ENCODE data around the gene RMI1.
"Not testable (repeated sequence)": the region's sequence is repeated elsewhere in the genome, so short reads cannot be mapped to it uniquely, and the experiment has no call there.

The RMI1 gene

GRCh38 chr9:84003246-84003645 is 22.6 kb downstream of the RMI1 start:
- 92% methylated on average over 2 of the region's 3 CpGs; no CpG with 5 or more reads in 1 of the 2 experiments for WGBS, 2 experiments (ENCODE audit: insufficient coverage in 2 of 2)
- H3K4me3 ChIP-seq (ENCODE audit: extremely low read depth, insufficient read depth, low read length, poor library complexity, severe bottlenecking), result no peak overlapping the region
- no peaks in the 10 kb centered on the region for H3K9me3 ChIP-seq (ENCODE audit: control insufficient read depth, low read length)
- H3K27ac ChIP-seq (ENCODE audit: low read depth, low read length, severe bottlenecking), result no peak overlapping the region
- H3K36me3 ChIP-seq (ENCODE audit: control insufficient read depth, insufficient read depth, low read length), result peaks cover 32% of the 10 kb centered on the region
- no peaks in the 10 kb centered on the region for H3K4me1 ChIP-seq (ENCODE audit: control insufficient read depth, insufficient read depth, low read length, poor library complexity, severe bottlenecking)

- Histone ChIP-seq H3K4me3 (ENCODE audit: extremely low read depth, insufficient read depth, low read length, poor library complexity, severe bottlenecking) (no peak overlapping the region), H3K27ac (ENCODE audit: low read depth, low read length, severe bottlenecking) (no peak overlapping the region), H3K36me3 (ENCODE audit: control insufficient read depth, insufficient read depth, low read length) (peaks cover 10% of the 10 kb centered on the region), H3K4me1 (ENCODE audit: control insufficient read depth, insufficient read depth, low read length, poor library complexity, severe bottlenecking) (no peaks in the 10 kb centered on the region), H3K9me3 (ENCODE audit: control insufficient read depth, low read length) (no peaks in the 10 kb centered on the region)
- WGBS, 2 experiments (ENCODE audit: insufficient coverage in 2 of 2), result 100% methylated on average over 1 of the region's 2 CpGs
These were observed 27.1 kb downstream of the RMI1 start for GRCh38 chr9:84007662-84008061.

- 87% methylated on average over 3 of the region's 4 CpGs; no CpG with 5 or more reads in 1 of the 2 experiments for WGBS, 2 experiments (ENCODE audit: insufficient coverage in 2 of 2)
- Histone ChIP-seq H3K36me3 (ENCODE audit: control insufficient read depth, insufficient read depth, low read length) (no peaks in the 10 kb centered on the region), H3K27ac (ENCODE audit: low read depth, low read length, severe bottlenecking) (no peak overlapping the region), H3K4me3 (ENCODE audit: extremely low read depth, insufficient read depth, low read length, poor library complexity, severe bottlenecking) (no peak overlapping the region), H3K4me1 (ENCODE audit: control insufficient read depth, insufficient read depth, low read length, poor library complexity, severe bottlenecking) (no peaks in the 10 kb centered on the region), H3K9me3 (ENCODE audit: control insufficient read depth, low read length) (no peaks in the 10 kb centered on the region)
These were observed 43.5 kb downstream of the RMI1 start for GRCh38 chr9:84024041-84024575.

GRCh38 chr9:84027201-84027600 is 46.6 kb downstream of the RMI1 start:
- H3K27ac ChIP-seq (ENCODE audit: low read depth, low read length, severe bottlenecking), result no peak overlapping the region
- 95% methylated on average over 4 of the region's 4 CpGs; no CpG with 5 or more reads in 1 of the 2 experiments for WGBS, 2 experiments (ENCODE audit: insufficient coverage in 2 of 2)
- no peak overlapping the region for H3K4me3 ChIP-seq (ENCODE audit: extremely low read depth, insufficient read depth, low read length, poor library complexity, severe bottlenecking)
- no peaks in the 10 kb centered on the region for H3K36me3 ChIP-seq (ENCODE audit: control insufficient read depth, insufficient read depth, low read length)
- no peaks in the 10 kb centered on the region for H3K4me1 ChIP-seq (ENCODE audit: control insufficient read depth, insufficient read depth, low read length, poor library complexity, severe bottlenecking)
- no peaks in the 10 kb centered on the region for H3K9me3 ChIP-seq (ENCODE audit: control insufficient read depth, low read length)

GRCh38 chr9:84031534-84031933 is 50.9 kb downstream of the RMI1 start:
- H3K4me1 ChIP-seq (ENCODE audit: control insufficient read depth, insufficient read depth, low read length, poor library complexity, severe bottlenecking), result no peaks in the 10 kb centered on the region
- no peaks in the 10 kb centered on the region for H3K36me3 ChIP-seq (ENCODE audit: control insufficient read depth, insufficient read depth, low read length)
- no CpG with 5 or more reads among the region's 2 CpGs for WGBS, 2 experiments (ENCODE audit: insufficient coverage in 2 of 2)
- no peak overlapping the region for H3K27ac ChIP-seq (ENCODE audit: low read depth, low read length, severe bottlenecking)
- H3K4me3 ChIP-seq (ENCODE audit: extremely low read depth, insufficient read depth, low read length, poor library complexity, severe bottlenecking), result no peak overlapping the region
- no peaks in the 10 kb centered on the region for H3K9me3 ChIP-seq (ENCODE audit: control insufficient read depth, low read length)

DNA sequence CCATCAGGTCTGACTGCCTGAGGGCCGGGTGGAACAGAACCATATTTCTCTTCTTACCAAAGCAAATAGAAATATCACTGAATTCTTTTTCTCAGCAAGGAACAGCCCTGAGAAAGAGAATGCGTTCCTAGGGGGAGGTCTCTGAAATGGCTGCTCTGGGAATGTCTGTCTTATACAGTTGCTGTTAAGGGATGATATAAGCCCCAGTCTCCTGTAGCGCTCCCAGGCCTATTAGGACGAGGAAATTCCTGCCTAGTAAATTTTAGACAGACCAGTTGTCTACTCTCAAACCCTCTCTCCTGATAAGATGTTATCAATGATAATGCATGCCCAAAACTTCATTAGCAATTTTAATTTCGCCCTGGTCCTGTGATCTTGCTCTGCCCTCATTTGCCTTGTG is 61.3 kb downstream of the RMI1 start:
- H3K4me1 ChIP-seq (ENCODE audit: control insufficient read depth, insufficient read depth, low read length, poor library complexity, severe bottlenecking); H3K36me3 ChIP-seq (ENCODE audit: control insufficient read depth, insufficient read depth, low read length); H3K9me3 ChIP-seq (ENCODE audit: control insufficient read depth, low read length); H3K4me3 ChIP-seq (ENCODE audit: extremely low read depth, insufficient read depth, low read length, poor library complexity, severe bottlenecking); H3K27ac ChIP-seq (ENCODE audit: low read depth, low read length, severe bottlenecking): not testable (repeated sequence)
- WGBS, 2 experiments (ENCODE audit: insufficient coverage in 2 of 2), result 40 to 61% methylated on average over 1 to 2 of the region's 5 CpGs

- H3K4me1 ChIP-seq (ENCODE audit: control insufficient read depth, insufficient read depth, low read length, poor library complexity, severe bottlenecking), result no peaks in the 10 kb centered on the region
- WGBS, 2 experiments (ENCODE audit: insufficient coverage in 2 of 2), result 78 to 91% methylated on average over 4 to 5 of the region's 5 CpGs
- no peaks in the 10 kb centered on the region for H3K9me3 ChIP-seq (ENCODE audit: control insufficient read depth, low read length)
- H3K4me3 ChIP-seq (ENCODE audit: extremely low read depth, insufficient read depth, low read length, poor library complexity, severe bottlenecking), result no peak overlapping the region
- H3K27ac ChIP-seq (ENCODE audit: low read depth, low read length, severe bottlenecking), result no peak overlapping the region
- no peaks in the 10 kb centered on the region for H3K36me3 ChIP-seq (ENCODE audit: control insufficient read depth, insufficient read depth, low read length)
These were observed 65.0 kb downstream of the RMI1 start for GRCh38 chr9:84045481-84046097.

Measured in mesodermal cell (in vitro differentiated cells).